PFSK-1 (cell line): ENCODE measurements around the gene TNNC2.

Experiments used
- FOXP2 ChIP-seq: optimal IDR thresholded peaks from 2 replicates; pipeline ENCODE3; 2011; ENCODE audit warnings: borderline replicate concordance, control low read depth, inconsistent platforms; ENCODE audit not compliant: insufficient read depth; ENCODE audit errors: extremely low read length, extremely low read depth
- POLR2AphosphoS5 ChIP-seq: IDR thresholded peaks from 2 replicates; pipeline ENCODE4 v1.6.1; 2012; ENCODE audit warnings: low read depth, mild to moderate bottlenecking, control low read depth, low read length, moderate library complexity
- REST ChIP-seq, 2 experiments: IDR thresholded peaks; 2 replicates each; pipeline versions ENCODE4 v1.6.1 to v1.8.0; 2011 to 2012; ENCODE audit warnings: low read depth in 2 of 2, low read length in 2 of 2, control low read depth in 1 of 2, inconsistent platforms in 1 of 2, mild to moderate bottlenecking in 1 of 2, moderate library complexity in 1 of 2; ENCODE audit not compliant: insufficient read depth in 1 of 2
- SIN3A ChIP-seq: IDR thresholded peaks from 2 replicates; pipeline ENCODE4 v1.6.1; 2012; ENCODE audit warnings: mild to moderate bottlenecking, low read length, moderate library complexity, borderline replicate concordance; ENCODE audit not compliant: insufficient read depth
- TAF1 ChIP-seq: IDR thresholded peaks from 2 replicates; pipeline ENCODE4 v1.6.1; 2012; ENCODE audit warnings: low read length, control low read depth, borderline replicate concordance; ENCODE audit not compliant: insufficient read depth

The TNNC2 gene

DNA sequence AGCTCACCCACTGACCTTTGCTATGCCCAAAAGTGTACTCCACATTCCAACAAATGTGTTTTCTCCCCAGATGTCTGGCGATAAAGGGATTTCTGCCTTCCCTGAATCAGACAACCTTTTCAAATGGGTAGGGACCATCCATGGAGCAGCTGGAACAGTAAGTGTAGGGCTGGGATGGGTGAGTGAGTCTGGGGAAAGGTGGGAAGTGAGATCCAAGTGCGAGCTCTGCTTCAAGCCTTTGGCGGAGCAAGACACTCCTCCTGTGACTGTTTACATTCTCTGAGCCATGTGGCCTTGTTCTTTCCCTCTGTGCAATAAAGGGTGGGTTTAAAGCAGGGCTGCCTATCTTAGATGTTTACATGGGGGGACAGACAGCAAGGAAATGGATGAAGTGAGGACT is 12.8 kb downstream of the TNNC2 start:
- no peak for TF ChIP-seq REST (IDR thresholded peaks at IDR 0.05; ENCODE audit: insufficient read depth in 1 of 2, low read depth in 2 of 2, low read length in 2 of 2)
- no peak for TF ChIP-seq TAF1
- TF ChIP-seq POLR2AphosphoS5, result no peak
- TF ChIP-seq SIN3A, result no peak
- TF ChIP-seq FOXP2, result no peak

DNA sequence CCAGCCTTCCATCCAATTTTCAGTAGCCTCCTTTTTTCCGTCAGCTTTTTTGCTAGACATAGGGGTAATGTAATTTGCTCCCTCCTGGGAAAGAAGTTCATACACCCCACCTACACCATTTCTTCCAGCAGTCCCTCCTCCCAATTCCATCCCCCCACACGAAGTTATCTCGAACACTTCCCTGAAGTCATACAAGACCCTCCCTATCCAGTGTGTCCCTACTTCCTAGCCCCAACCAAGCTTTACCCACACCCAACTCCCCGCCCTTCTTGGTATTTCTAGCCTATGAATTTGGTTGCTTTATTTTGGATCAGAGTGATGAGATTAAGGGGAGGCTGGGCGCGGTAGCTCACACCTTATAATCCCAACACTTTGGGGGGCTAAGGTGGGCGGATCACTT is 13.6 kb downstream of the TNNC2 start:
- TF ChIP-seq POLR2AphosphoS5 (no peak; the same call in 1 of the 2 replicates), SIN3A (no peak), FOXP2 (no peak), TAF1 (no peak), REST (IDR thresholded peaks at IDR 0.05; ENCODE audit: insufficient read depth in 1 of 2, low read depth in 2 of 2, low read length in 2 of 2) (no peak)

GRCh38 chr20:45813006-45813340 is 14.1 kb downstream of the TNNC2 start:
- TF ChIP-seq REST (IDR thresholded peaks at IDR 0.05; ENCODE audit: insufficient read depth in 1 of 2, low read depth in 2 of 2, low read length in 2 of 2) (no peak), FOXP2 (no peak), SIN3A (no peak), TAF1 (no peak), POLR2AphosphoS5 (no peak)

DNA sequence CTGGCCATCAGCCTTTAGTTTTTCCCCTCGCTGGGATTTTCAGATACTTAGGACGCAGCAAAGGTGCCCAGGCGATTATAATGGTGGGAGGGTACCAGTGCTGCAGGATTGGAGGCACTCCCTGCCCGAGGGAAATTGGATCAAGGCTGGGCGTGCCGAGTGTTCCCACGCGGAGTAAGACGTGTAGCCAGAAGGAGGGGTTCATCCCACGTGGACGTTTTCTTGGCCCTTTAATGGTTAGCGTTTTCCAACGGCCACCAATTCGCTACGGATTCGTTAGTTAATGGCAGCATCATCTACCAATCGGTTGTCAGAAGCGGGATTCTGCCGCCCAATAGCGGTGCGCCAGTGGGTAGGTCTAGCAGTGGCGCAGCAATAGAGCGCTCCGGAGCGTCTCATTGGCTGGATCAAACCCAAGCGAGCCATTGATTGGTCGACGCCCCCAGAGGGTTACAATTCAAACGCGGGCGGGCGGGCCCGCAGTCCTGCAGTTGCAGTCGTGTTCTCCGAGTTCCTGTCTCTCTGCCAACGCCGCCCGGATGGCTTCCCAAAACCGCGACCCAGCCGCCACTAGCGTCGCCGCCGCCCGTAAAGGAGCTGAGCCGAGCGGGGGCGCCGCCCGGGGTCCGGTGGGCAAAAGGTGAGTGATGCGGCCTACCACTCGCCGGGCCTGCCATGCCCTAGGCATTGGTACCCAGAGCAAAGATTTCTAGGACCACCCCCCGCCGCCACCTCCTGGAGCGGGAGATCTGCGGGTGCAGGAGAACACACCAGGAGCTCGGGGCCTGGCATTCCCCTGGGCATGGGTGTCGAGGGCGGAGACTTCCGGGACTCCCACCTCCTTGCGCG is 14.7 kb downstream of the TNNC2 start, which contains the start of gene UBE2C:
UBE2C (plus strand) TSS at position 488 of the 849 bp plus-strand sequence; CDS start at position 540, 52 bp downstream.
- TF ChIP-seq TAF1 (peak; percentile 57; the same call in 1 of the 2 replicates), POLR2AphosphoS5 (peak; percentile 67), SIN3A (peak; percentile 58; the same call in 1 of the 2 replicates), REST (IDR thresholded peaks at IDR 0.05; ENCODE audit: insufficient read depth in 1 of 2, low read depth in 2 of 2, low read length in 2 of 2) (0 out of 4 replicates have a peak, but pooled peaks of 1 of the 2 experiments have one; percentile 20), FOXP2 (no peak)
